Cardiac septum (tissue), 1 donor: ENCODE data around the gene MIS12. TPM values are rescaled to one million over a fixed set of nuclear protein-coding genes. Genes with fewer than 3 reads are reported as not detected.

Source experiments
- DNase-seq: peaks from one replicate; pipeline ENCODE4 v3.0.0-alpha.2; 2020; ENCODE audit warnings: low spot score
- intact Hi-C: fragments of 100-400 bp; cut with DNase I; formaldehyde crosslinking; loops from one replicate; pipeline ENCODE4 v1.14.0; 2022
- total RNA-seq: library from RNA; stranded (reverse); fragmentation: NEBNext Ultra II Directional; extraction: Animal tissue kit (Norgen Biotek cat#: 25700); gene quantifications from one replicate; pipeline ENCODE4 v1.2.1, GENCODE V29; 2021
- donor health status: DM: no; HTN: no; CAD: no.

MIS12 gene
- total RNA-seq, 1 donor from 2014 or later: 12.5 TPM

DNA sequence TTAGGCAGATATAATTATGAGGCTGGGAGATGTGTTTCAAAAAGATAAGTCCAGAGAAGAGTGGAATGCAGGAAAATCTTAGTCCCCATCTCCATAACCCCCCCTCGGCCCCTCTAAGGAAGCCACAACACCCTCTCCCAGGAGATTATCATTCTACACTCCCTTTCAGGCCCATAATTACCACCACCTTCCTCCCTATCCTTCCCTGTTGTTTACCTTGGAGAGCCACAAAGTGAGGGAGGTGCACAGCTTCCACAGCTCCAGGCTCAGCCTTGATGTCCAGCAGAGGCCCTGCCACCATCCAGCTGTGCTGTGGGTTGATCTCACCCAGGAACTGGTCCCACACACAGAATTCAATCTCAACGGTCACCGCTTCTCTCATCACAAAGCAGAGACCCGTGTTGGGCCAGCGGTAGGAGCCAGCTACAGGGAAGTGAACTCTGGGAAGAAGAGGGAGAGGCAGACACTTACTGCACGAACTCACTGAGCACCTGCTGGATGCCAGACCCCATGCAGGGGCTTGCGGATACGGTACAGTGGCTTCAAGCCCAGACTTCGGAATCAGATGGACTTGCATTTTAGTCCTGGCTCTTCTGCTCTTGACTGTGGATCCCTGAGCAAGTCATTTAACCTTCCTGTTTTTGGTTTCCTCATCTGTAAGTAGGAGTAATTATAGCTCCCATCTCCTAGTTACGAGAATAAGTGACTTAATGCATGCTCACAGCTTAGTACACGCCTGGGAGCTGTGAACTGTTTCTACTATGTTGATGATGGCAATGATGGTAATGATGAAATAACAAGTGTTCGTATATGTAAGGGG is 44.1 kb downstream of the MIS12 start:
- DNase-seq: peak; percentile 54
- intact Hi-C loops: no loop called here

- intact Hi-C loops: no loop called here
- peak; percentile 26 for DNase-seq
Measured at GRCh38 chr17:5531085-5531418, 44.7 kb downstream of the MIS12 start.

DNA sequence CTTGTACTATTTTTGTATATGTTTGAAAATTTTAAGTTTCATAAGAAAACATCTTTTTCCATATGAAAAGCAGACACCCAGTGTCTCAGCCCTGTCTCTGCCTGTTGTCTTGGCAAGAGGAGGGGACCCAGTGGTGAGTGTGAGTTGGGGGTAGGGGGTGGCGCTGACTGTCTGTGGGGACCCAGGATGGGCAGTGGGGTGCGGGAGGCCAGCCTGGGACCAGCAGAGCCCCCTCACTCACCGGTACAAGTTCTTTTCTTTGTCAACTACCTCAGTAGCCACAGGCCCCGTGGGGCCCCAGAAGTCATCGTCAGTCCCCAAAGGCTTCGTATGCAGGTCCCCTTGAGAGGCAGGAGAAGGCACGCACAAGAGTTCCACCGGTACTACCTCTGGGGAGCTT is 46.2 kb downstream of the MIS12 start:
- no peak for DNase-seq
- intact Hi-C loops: no loop called here

DNA sequence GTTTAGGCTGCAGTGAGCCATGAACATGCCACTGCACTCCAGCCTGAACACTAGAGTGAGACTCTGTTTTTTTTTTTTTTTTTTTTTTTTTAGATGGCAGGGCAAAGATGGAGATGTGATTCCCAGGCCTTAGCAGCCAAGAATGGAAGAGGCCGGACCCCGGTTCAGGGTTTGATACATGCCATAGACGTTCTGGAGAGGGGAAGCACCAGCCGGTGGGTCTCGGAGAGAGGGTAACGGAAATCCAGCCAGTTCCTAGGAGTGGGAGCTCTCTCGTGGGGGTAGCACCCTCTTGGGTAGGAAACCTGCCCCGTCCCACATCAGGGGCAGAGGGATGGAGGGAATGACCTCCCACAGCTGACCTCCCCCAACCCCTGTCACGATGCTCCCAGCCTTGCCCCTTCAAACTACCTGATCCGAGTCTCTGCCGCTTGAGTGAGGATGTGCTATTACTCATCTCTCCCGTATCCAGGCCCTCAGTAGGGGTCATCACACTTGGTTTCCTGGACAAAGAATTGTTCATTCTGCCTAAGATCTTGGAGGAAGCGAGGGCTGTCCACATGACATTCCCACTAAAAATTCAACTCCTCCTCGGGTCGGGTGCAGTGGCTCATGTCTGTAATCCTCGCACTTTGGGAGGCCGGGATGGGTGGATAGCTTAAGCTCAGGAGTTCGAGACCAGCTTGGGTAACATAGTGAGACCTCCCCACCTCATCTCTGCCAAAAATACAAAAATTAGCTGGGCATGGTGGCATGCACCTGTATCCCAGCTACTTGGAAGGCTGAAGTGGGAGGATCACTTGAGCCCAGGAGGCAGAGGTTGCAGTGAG is 47.3 kb downstream of the MIS12 start:
- intact Hi-C loops: no loop called here
- DNase-seq: no peak

DNA sequence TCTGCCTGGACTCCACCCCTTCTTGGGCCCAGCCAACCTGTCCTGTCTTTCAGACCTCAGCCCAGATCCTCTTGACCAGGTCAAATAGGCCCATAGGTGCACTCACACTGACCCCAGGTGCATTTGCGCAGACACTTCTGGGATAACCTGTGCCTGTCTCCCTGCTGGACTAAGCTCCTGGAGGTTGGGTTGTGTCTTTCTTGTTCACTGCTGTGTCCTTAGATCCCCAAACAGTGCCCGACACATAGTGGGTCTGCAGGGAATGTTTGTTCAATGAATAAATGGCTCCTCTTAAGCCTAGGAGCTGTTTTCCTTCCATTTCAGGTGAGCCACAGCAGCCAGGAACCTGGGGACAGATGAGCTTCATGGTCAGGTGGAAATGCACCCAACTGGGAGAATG is 49.1 kb downstream of the MIS12 start:
- intact Hi-C loops: no loop called here

GRCh38 chr17:5536866-5537650 is 50.7 kb downstream of the MIS12 start:
- intact Hi-C loops: no loop called here

More for the DNA sequence above, 49.1 kb downstream of the MIS12 start:
- no peak for DNase-seq

GRCh38 chr17:5539286-5539685 is 52.9 kb downstream of the MIS12 start:
- intact Hi-C loops: no loop called here
- DNase-seq: no peak

More at GRCh38 chr17:5536866-5537650, 50.7 kb downstream of the MIS12 start:
- no peak for DNase-seq

DNA sequence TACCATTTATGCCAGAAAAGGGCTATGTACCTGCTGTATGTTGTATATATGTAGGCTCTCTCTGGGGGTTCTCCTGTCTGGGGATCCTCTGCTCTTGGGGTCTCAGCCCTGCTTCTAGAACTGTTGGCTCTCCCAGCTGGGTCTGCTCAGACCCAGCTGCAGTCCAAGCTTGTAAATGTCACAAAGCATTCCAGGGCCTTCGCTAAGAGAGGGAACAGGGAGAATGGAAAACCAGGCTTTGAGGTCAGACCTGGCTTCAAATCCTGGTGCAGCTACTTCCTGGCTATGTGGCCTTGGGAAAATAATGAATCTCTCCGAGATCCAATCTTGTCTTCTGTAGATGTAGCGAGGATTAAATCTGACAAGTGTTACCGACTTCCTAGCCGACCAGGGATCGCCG is 54.0 kb downstream of the MIS12 start:
- intact Hi-C loops: no loop called here
- no peak for DNase-seq

Other genes with a start within 250 kb of the MIS12 start
- 65.2 TPM for gene RABEP1, start 204.3 kb upstream of the MIS12 start, total RNA-seq
- gene NUP88, start 66.9 kb upstream of the MIS12 start, total RNA-seq: 45.1 TPM
- 30.0 TPM for gene RPAIN, start 66.4 kb upstream of the MIS12 start, total RNA-seq
- 101 TPM for gene C1QBP, start 47.4 kb upstream of the MIS12 start, total RNA-seq
- 6.3 TPM for gene DHX33, start 17.6 kb upstream of the MIS12 start, total RNA-seq
- 32.8 TPM for gene DERL2, start 388 bp upstream of the MIS12 start, total RNA-seq
- 11.7 TPM for gene NLRP1, start 97.9 kb downstream of the MIS12 start, total RNA-seq